NOMO-1 treated with dmso at 0.1 percent for 144 hours (cell line): ENCODE measurements around the gene SLC7A11.

Experiments
- DNase-seq: peaks from one replicate; lab custom pipeline; 2025; ENCODE audit not compliant: unreplicated experiment; lab: John Stamatoyannopoulos, UW

SLC7A11 gene

GRCh38 chr4:138174981-138175794 is 67.0 kb downstream of the SLC7A11 start:
- no peak for DNase-seq

- no peak for DNase-seq
Observed at GRCh38 chr4:138164208-138164607, 77.9 kb downstream of the SLC7A11 start.

GRCh38 chr4:138163171-138163570 is 79.0 kb downstream of the SLC7A11 start:
- no peak for DNase-seq

DNA sequence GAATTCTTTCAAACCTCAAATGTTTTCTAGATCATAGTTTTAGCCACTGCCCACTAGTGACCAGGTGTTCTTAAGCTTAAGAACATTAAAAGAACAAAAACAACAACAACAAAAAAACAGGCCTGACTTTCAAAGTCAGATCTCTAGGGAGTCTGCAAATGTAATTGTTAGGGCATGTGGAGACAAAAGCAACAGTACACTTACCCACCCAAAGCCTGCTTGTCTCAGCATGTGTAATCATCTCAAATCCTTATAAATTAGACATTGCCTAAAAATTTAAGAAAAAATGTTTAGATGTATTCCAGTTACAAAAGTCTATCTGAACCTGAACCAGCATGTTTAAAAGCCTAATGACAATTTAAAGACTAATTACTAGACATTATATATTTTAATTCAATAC is 79.9 kb downstream of the SLC7A11 start:
- DNase-seq: no peak

DNA sequence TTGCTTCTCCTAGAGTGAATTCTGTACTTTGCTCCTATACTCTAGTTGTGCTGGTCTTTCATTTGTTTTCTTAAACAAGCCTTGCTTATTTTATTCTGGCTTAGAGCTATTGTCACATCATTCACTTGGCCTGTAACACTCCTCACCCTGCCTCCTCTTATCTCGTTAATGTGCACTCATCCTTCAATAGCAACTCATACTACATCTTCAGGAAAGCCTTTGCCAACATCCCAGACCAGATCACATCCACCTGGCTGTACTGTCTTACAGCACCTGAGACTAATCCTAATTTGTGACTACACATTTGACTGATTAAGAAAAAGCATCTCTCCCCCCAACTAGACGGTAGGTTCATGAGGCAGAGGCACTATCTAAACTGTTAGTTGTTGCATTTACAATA is 80.8 kb downstream of the SLC7A11 start:
- no peak for DNase-seq

DNA sequence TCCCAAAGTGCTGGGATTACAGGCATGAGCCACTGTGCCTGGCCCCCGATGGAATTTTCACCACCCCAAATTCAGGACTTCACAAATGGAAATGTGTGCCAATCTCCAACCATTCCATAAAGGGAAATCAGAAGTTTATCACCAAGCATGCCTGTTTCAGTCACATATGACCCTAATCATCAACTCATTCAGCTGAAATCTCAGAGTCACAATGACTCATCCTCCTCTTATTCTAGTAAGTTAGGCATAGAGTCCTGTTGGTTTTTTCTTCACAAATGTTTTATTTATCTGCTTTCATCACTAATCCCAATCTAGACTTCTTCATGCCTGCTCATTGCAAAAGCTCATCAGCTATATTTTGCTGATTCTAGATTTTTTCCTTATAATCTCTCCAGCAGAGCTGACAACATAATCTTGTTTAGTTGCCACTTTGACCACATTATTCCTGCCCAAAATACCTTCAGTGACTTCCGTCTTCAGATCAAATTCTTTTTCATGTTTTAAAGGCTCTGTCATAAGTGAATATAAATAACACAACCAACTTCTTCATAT is 83.3 kb downstream of the SLC7A11 start:
- no peak for DNase-seq

DNA sequence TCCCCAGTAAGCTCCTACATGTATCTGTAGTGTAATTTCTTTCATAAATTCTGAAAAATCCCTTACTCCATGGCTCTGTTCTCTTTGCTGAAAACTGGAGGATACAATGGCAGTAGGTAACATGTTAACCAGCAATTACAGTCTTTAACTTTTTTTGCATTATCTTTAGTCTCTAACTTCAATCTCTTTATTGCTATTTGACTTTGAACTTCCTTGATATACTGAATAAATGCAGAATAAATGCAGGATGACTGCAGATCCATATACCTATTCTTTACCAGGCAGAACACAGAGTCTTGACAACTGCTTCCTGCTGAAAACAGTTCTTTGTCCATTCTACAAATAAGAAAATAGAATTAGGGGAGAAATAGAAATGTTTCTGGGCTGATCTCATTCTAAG is 101.3 kb downstream of the SLC7A11 start:
- DNase-seq: no peak

DNA sequence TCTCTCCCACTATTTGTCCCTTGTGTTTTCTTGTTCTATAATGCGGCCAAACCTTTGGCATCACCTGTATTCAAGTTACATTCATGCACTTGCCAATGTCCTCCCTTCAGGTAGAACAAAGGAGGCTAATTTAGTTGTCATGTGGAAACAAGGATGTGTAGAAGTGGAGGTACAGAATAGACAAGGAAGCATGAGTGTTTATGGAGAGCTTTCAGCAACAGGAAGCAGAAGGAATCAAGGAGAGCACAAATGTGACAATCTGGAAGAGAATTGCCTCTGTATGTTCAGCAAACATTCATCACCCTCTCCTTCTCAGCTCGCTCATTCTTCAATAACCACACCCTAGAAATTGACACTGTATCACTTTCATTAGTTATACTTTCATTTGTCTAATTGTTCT is 103.4 kb downstream of the SLC7A11 start:
- no peak for DNase-seq

DNA sequence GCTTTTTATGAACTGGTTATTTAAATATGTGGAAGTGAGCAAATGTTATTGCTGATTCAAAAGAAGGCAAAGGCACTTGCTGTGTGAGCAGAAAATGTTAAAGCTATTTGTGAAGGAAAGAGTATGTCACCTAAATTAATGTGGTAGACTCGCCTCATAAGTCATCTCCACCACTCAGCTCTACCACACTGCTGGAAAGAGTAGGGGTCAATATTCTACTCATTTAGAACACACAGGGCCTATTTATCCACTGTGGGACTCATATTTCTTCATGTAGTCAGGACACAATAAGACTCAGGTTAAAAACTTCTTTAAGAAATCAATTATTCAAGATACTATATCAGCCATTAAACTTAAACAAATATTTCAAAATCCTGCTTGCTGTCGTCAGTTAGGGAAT is 106.5 kb downstream of the SLC7A11 start:
- no peak for DNase-seq

DNA sequence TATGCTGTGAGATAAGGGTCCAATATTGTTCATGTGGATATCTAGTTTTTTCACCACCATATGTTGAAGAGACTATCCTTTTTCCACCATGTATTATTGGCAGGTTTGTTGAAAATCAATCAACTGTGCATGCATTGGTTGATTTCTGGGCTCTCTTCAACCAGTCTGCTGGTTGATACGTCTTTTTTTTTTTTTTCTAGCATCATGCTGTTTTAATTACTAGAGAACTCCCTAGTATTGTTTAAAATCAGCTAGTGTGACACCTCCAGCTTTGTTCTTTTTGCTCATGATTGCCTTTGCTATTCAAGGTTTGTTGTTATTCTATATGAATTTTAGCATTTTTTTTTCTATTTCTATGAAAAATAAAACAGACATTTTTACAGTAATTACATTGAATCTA is 123.9 kb downstream of the SLC7A11 start:
- no peak for DNase-seq

DNA sequence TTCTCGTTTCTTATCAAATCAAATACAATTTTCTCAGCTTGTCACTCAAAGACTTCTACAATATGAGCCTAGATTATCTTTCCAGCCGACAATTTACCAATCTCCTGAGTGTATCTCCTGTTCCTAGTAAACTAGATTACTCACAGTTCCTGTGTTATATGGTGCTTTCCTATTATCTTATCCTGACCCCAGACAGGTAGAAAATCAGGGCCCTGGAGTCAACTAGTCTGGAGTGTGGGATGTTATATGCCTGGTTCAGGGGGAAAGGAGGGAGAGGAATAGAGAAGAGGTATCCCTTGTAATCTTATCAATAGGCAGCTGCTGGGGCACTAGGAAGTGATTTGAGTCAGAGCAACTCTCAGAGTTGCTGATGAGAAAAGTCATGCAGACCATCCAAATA is 127.1 kb downstream of the SLC7A11 start:
- no peak for DNase-seq

DNA sequence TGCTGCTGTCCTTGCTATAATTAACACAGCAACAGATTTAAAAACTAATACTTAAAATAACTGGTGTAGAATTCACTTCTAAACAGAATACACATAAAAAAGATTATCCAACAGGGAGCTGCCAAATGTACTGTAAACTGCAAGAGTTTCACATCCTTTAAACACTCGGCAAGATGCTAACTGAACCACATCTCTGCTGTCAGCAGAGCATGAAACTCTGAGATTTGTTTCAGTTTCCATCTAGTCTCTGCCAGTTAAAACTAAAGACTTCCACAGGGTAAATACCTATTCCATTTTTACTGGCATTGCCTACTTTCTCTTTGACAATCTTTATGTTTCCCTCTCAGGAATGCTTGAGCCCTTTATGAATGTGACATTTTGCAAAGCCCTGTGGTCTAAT is 127.7 kb downstream of the SLC7A11 start:
- DNase-seq: no peak
